HEK293 (cell line): ENCODE measurements around the gene PEX3.

Source experiments
- CTCF ChIP-seq: fragments of 450-650 bp; formaldehyde crosslinking; IDR thresholded peaks from 2 replicates; pipeline ENCODE4 v1.5.1; 2016; ENCODE audit warnings: missing biosample characterization, missing genetic modification characterization
- HOXA7 ChIP-seq: sonication (generic); formaldehyde crosslinking; IDR thresholded peaks from 2 replicates; pipeline ENCODE4 v1.8.1; 2022; ENCODE audit warnings: missing genetic modification reagents, borderline replicate concordance
- OSR2 ChIP-seq: fragments of 450-650 bp; formaldehyde crosslinking; IDR thresholded peaks from 2 replicates; pipeline ENCODE4 v1.5.1; 2016; ENCODE audit warnings: missing biosample characterization, missing genetic modification characterization
- REST ChIP-seq: fragments of 450-650 bp; formaldehyde crosslinking; IDR thresholded peaks from 2 replicates; pipeline ENCODE4 v1.5.1; 2016; ENCODE audit warnings: missing biosample characterization, missing genetic modification characterization
- TCF7L2 ChIP-seq: IDR thresholded peaks from 2 replicates; pipeline ENCODE4 v1.6.1; 2011; ENCODE audit warnings: low read depth, mild to moderate bottlenecking, inconsistent platforms, low read length, moderate library complexity, borderline replicate concordance
- YY1 ChIP-seq: fragments of 450-650 bp; formaldehyde crosslinking; IDR thresholded peaks from 2 replicates; pipeline ENCODE4 v1.5.1; 2018; ENCODE audit warnings: missing biosample characterization, missing genetic modification characterization
- ZFP3 ChIP-seq: fragments of 450-650 bp; formaldehyde crosslinking; IDR thresholded peaks from 2 replicates; pipeline ENCODE4 v1.5.1; 2016; ENCODE audit warnings: low read depth, missing biosample characterization, missing genetic modification characterization
- ZFP37 ChIP-seq: fragments of 450-650 bp; formaldehyde crosslinking; IDR thresholded peaks from 2 replicates; pipeline ENCODE4 v1.5.1; 2016; ENCODE audit warnings: missing biosample characterization, missing genetic modification characterization
- ZNF10 ChIP-seq: fragments of 450-650 bp; formaldehyde crosslinking; IDR thresholded peaks from 2 replicates; pipeline ENCODE4 v1.5.1; 2017; ENCODE audit warnings: missing biosample characterization, missing genetic modification characterization
- ZNF175 ChIP-seq: fragments of 450-650 bp; formaldehyde crosslinking; IDR thresholded peaks from 2 replicates; pipeline ENCODE4 v1.5.1; 2016; ENCODE audit warnings: missing biosample characterization, missing genetic modification characterization
- ZNF600 ChIP-seq: fragments of 450-650 bp; formaldehyde crosslinking; IDR thresholded peaks from 2 replicates; pipeline ENCODE4 v1.5.1; 2016; ENCODE audit warnings: missing biosample characterization, missing genetic modification characterization
- TF ChIP-seq, protein P1 (sequence below): fragments of 450-650 bp; formaldehyde crosslinking; IDR thresholded peaks from 2 replicates; pipeline ENCODE4 v1.5.1; 2016; ENCODE audit warnings: missing biosample characterization, missing genetic modification characterization
- TF ChIP-seq, protein P2 (sequence below): fragments of 450-650 bp; formaldehyde crosslinking; IDR thresholded peaks from 2 replicates; pipeline ENCODE4 v1.5.1; 2017; ENCODE audit warnings: missing biosample characterization, missing genetic modification characterization

GRCh38 chr6:143505111-143505510 lies 54.5 kb downstream of the PEX3 start:
- TF ChIP-seq HOXA7 (CRISPR knock-in tag): no peak
- no peak for TF ChIP-seq YY1 (tag by site-specific recombination)
- no peak for TF ChIP-seq TCF7L2
- TF ChIP-seq CTCF (tag by site-specific recombination): no peak
- TF ChIP-seq ZNF600: no peak
- TF ChIP-seq, protein P1, sequence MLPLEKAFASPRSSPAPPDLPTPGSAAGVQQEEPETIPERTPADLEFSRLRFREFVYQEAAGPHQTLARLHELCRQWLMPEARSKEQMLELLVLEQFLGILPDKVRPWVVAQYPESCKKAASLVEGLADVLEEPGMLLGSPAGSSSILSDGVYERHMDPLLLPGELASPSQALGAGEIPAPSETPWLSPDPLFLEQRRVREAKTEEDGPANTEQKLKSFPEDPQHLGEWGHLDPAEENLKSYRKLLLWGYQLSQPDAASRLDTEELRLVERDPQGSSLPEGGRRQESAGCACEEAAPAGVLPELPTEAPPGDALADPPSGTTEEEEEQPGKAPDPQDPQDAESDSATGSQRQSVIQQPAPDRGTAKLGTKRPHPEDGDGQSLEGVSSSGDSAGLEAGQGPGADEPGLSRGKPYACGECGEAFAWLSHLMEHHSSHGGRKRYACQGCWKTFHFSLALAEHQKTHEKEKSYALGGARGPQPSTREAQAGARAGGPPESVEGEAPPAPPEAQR (tag by site-specific recombination): no peak
- TF ChIP-seq ZNF175 (tag by site-specific recombination): no peak
- TF ChIP-seq, protein P2, sequence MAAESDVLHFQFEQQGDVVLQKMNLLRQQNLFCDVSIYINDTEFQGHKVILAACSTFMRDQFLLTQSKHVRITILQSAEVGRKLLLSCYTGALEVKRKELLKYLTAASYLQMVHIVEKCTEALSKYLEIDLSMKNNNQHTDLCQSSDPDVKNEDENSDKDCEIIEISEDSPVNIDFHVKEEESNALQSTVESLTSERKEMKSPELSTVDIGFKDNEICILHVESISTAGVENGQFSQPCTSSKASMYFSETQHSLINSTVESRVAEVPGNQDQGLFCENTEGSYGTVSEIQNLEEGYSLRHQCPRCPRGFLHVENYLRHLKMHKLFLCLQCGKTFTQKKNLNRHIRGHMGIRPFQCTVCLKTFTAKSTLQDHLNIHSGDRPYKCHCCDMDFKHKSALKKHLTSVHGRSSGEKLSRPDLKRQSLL (tag by site-specific recombination): no peak
- no peak for TF ChIP-seq ZFP3 (tag by site-specific recombination)
- TF ChIP-seq OSR2 (tag by site-specific recombination): no peak
- TF ChIP-seq ZNF10 (tag by site-specific recombination): no peak
- TF ChIP-seq ZFP37: no peak
- TF ChIP-seq REST (tag by site-specific recombination): no peak
